MM.1S (cell line): ENCODE results near the gene MIGA1.

Experiments
- EZH2 ChIP-seq: fragments of 300-600 bp; sonication (generic); optimal IDR thresholded peaks from 2 replicates; pipeline ENCODE3; 2017; ENCODE audit warnings: low read depth, mild to moderate bottlenecking, antibody characterized with exemption, low read length, mixed read lengths
- EZH2phosphoT487 ChIP-seq: fragments of 300-600 bp; sonication (generic); IDR thresholded peaks from 2 replicates; pipeline ENCODE4 v1.6.1; 2018; ENCODE audit warnings: antibody characterized with exemption, low read length
- TF ChIP-seq, protein P1 (sequence below): fragments of 300-600 bp; sonication (generic); IDR thresholded peaks from 2 replicates; pipeline ENCODE4 v1.5.1; 2016; ENCODE audit warnings: antibody characterized with exemption, low read length, mixed read lengths

DNA sequence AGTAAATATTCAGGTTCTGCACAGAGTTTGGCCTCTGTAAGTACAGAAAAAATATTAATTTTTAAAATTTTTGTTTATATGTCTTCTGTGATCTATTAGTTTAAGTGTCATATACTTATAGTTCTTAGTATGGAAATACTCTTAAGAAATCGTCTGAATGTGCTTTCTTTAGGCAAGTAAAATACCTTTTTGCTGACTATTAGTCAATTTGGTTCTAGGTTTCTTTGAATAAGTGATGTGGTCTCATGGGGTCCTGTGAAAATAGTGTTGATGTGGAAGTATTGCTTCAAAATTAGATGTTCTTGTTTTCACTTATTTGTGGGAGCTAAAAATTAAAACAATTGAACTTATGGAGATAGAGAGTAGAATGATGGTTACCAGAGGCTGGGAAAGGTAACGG lies 23.9 kb downstream of the MIGA1 start:
- TF ChIP-seq, protein P1, sequence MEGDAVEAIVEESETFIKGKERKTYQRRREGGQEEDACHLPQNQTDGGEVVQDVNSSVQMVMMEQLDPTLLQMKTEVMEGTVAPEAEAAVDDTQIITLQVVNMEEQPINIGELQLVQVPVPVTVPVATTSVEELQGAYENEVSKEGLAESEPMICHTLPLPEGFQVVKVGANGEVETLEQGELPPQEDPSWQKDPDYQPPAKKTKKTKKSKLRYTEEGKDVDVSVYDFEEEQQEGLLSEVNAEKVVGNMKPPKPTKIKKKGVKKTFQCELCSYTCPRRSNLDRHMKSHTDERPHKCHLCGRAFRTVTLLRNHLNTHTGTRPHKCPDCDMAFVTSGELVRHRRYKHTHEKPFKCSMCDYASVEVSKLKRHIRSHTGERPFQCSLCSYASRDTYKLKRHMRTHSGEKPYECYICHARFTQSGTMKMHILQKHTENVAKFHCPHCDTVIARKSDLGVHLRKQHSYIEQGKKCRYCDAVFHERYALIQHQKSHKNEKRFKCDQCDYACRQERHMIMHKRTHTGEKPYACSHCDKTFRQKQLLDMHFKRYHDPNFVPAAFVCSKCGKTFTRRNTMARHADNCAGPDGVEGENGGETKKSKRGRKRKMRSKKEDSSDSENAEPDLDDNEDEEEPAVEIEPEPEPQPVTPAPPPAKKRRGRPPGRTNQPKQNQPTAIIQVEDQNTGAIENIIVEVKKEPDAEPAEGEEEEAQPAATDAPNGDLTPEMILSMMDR, result no peak
- TF ChIP-seq EZH2 (no peak), EZH2phosphoT487 (no peak)
